PFSK-1 (cell line): Measurements from ENCODE around the gene CCNYL1.

Source experiments
- FOXP2 ChIP-seq: optimal IDR thresholded peaks from 2 replicates; pipeline ENCODE3; 2011; ENCODE audit warnings: borderline replicate concordance, control low read depth, inconsistent platforms; ENCODE audit not compliant: insufficient read depth; ENCODE audit errors: extremely low read length, extremely low read depth
- SIN3A ChIP-seq: IDR thresholded peaks from 2 replicates; pipeline ENCODE4 v1.6.1; 2012; ENCODE audit warnings: mild to moderate bottlenecking, low read length, moderate library complexity, borderline replicate concordance; ENCODE audit not compliant: insufficient read depth
- TF ChIP-seq, protein P1 (sequence below), 2 experiments: IDR thresholded peaks; 2 replicates each; pipeline versions ENCODE4 v1.6.1 to v1.8.0; 2011 to 2012; ENCODE audit warnings: low read depth in 2 of 2, low read length in 2 of 2, control low read depth in 1 of 2, inconsistent platforms in 1 of 2, mild to moderate bottlenecking in 1 of 2, moderate library complexity in 1 of 2; ENCODE audit not compliant: insufficient read depth in 1 of 2

DNA sequence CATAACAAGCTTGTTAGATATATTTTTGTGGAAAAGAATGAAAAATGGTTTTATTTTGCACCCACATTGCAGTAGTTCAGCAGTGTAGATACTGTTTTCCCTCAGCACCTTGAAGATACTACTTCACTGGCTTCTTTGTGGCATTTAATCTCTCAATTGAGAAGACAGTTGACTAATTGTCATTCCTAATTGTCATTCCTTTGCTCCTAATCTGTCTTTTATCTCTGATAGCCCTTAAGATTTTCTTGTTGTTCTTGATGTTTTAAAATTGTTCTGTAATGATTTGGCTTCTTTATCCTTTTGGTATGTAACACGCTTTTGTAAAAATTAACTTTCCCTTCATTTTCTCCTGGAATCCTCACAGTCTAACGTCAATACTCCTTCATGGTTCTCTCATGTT, 38.0 kb upstream of the CCNYL1 start:
- TF ChIP-seq FOXP2 (no peak), SIN3A (no peak)
- TF ChIP-seq, protein P1, sequence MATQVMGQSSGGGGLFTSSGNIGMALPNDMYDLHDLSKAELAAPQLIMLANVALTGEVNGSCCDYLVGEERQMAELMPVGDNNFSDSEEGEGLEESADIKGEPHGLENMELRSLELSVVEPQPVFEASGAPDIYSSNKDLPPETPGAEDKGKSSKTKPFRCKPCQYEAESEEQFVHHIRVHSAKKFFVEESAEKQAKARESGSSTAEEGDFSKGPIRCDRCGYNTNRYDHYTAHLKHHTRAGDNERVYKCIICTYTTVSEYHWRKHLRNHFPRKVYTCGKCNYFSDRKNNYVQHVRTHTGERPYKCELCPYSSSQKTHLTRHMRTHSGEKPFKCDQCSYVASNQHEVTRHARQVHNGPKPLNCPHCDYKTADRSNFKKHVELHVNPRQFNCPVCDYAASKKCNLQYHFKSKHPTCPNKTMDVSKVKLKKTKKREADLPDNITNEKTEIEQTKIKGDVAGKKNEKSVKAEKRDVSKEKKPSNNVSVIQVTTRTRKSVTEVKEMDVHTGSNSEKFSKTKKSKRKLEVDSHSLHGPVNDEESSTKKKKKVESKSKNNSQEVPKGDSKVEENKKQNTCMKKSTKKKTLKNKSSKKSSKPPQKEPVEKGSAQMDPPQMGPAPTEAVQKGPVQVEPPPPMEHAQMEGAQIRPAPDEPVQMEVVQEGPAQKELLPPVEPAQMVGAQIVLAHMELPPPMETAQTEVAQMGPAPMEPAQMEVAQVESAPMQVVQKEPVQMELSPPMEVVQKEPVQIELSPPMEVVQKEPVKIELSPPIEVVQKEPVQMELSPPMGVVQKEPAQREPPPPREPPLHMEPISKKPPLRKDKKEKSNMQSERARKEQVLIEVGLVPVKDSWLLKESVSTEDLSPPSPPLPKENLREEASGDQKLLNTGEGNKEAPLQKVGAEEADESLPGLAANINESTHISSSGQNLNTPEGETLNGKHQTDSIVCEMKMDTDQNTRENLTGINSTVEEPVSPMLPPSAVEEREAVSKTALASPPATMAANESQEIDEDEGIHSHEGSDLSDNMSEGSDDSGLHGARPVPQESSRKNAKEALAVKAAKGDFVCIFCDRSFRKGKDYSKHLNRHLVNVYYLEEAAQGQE (IDR thresholded peaks at IDR 0.05; ENCODE audit: insufficient read depth in 1 of 2, low read depth in 2 of 2, low read length in 2 of 2) = no peak
